Upper lobe of right lung (tissue), 1 donor: ENCODE measurements around the gene RELN. TPM values are rescaled to one million over a fixed set of nuclear protein-coding genes. Genes with fewer than 3 reads are reported as not detected.

Experiments
- ATAC-seq: fragments of 200-7000 bp; cut with Tn5 transposase; one replicate; pipeline ENCODE4 v1.9.1; 2020; ENCODE audit warnings: mild to moderate bottlenecking, moderate library complexity
- DNase-seq: peaks from one replicate; pipeline ENCODE4 v3.0.0-alpha.2; 2020
- H3K27ac ChIP-seq: fragments of 200-600 bp; one replicate; pipeline ENCODE4 v1.8.0; 2022
- H3K27me3 ChIP-seq: fragments of 200-600 bp; one replicate; pipeline ENCODE4 v1.8.0; 2022; ENCODE audit warnings: mild to moderate bottlenecking
- H3K36me3 ChIP-seq: fragments of 200-600 bp; one replicate; pipeline ENCODE4 v1.8.0; 2022
- H3K4me1 ChIP-seq: fragments of 200-600 bp; one replicate; pipeline ENCODE4 v1.8.0; 2022
- H3K4me3 ChIP-seq: fragments of 200-600 bp; one replicate; pipeline ENCODE4 v1.8.0; 2022; ENCODE audit warnings: mild to moderate bottlenecking
- H3K9me3 ChIP-seq: fragments of 200-600 bp; one replicate; pipeline ENCODE4 v1.8.0; 2022
- intact Hi-C: fragments of 100-400 bp; cut with DNase I; formaldehyde crosslinking; loops from one replicate; pipeline ENCODE4 v1.11.0; 2022
- total RNA-seq: library from RNA; stranded (reverse); fragmentation: NEBNext Ultra II Directional; extraction: Animal tissue kit (Norgen Biotek cat#: 25700); gene quantifications from one replicate; pipeline ENCODE4 v1.2.1, GENCODE V29; 2021
- TF ChIP-seq, protein P1 (sequence below): fragments of 200-600 bp; IDR thresholded peaks from one replicate; pipeline ENCODE4 v1.8.0; 2022; ENCODE audit warnings: antibody characterized with exemption
- donor health status: DM: no; HTN: yes; CAD: no; lungs with severe emphysema.

The RELN gene
- total RNA-seq, 1 donor from 2014 or later, result 5.6 TPM

DNA sequence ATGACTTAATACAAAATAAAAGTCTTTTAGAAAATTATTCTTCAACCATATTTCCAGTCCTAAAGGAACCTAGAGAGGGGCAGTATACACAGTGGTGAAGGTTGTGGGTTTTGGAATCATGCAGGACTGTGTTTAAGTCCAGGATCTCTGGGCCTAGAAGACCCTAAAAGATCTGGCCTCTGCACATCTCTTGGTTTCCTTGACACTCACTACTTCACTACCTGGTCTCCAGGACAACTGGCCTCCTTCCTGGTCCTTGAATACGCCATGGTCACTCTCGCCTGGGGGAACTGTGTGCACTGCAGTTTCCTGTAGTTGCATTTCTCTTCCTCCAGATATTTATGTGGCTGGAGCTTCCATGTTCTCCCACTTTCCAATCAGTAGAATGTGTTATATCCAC, 360.7 kb downstream of the RELN start:
- Histone ChIP-seq H3K4me3 (no peak overlapping the region), H3K4me1 (no peaks in the 10 kb centered on the region), H3K27ac (no peak overlapping the region), H3K9me3 (no peaks in the 10 kb centered on the region), H3K36me3 (no peaks in the 10 kb centered on the region), H3K27me3 (no peaks in the 10 kb centered on the region)
- DNase-seq (no peak), ATAC-seq (no peak)
- TF ChIP-seq, protein P1, sequence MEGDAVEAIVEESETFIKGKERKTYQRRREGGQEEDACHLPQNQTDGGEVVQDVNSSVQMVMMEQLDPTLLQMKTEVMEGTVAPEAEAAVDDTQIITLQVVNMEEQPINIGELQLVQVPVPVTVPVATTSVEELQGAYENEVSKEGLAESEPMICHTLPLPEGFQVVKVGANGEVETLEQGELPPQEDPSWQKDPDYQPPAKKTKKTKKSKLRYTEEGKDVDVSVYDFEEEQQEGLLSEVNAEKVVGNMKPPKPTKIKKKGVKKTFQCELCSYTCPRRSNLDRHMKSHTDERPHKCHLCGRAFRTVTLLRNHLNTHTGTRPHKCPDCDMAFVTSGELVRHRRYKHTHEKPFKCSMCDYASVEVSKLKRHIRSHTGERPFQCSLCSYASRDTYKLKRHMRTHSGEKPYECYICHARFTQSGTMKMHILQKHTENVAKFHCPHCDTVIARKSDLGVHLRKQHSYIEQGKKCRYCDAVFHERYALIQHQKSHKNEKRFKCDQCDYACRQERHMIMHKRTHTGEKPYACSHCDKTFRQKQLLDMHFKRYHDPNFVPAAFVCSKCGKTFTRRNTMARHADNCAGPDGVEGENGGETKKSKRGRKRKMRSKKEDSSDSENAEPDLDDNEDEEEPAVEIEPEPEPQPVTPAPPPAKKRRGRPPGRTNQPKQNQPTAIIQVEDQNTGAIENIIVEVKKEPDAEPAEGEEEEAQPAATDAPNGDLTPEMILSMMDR, result no peak
- intact Hi-C loops, result no loop called here

DNA sequence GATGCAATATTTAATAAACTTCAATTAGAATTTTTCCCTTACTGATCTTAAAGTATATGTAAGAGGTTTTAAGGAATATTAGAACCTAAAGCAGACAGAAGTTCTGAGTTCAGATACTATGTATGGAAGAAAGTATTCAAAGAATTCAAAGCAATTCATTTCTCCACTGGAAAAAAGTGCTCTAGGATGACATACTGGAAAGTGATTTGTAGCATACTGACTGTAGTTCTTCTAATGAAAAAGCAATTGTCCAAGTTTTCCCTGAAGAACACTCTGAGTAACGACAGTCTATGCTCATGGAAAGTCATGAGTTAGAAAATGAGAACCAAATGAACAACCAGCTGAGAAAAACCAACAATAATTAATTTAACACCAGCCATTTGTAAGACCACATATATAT, 362.7 kb downstream of the RELN start:
- TF ChIP-seq, protein P1, result no peak
- Histone ChIP-seq H3K27me3 (no peaks in the 10 kb centered on the region), H3K36me3 (no peaks in the 10 kb centered on the region), H3K4me3 (no peak overlapping the region), H3K4me1 (no peaks in the 10 kb centered on the region), H3K27ac (no peak overlapping the region), H3K9me3 (no peaks in the 10 kb centered on the region)
- no peak for ATAC-seq
- DNase-seq, result no peak
- intact Hi-C loops, result no loop called here

DNA sequence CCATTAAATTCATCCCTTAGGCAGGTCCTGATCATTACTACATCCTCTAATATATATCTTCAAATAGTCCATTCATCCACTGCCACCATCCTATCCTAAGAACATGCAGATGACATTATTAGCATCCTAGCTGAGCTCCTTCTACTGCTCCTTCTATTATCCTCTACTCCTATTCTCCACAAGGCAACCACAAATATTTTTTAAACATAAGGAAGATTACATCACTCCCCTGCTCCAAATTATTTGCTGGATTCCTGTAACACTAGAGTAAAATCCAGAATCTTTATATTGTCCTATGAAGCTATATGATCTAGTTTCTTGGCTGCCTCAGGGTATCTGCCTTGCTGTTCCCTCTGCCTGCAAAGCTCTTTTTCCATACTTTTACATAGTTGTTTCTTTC, 367.2 kb downstream of the RELN start:
- no peak for ATAC-seq
- Histone ChIP-seq H3K4me1 (no peaks in the 10 kb centered on the region), H3K27ac (no peak overlapping the region), H3K4me3 (no peak overlapping the region), H3K9me3 (no peaks in the 10 kb centered on the region), H3K27me3 (no peaks in the 10 kb centered on the region), H3K36me3 (no peaks in the 10 kb centered on the region)
- DNase-seq, result no peak
- TF ChIP-seq, protein P1, result no peak
- intact Hi-C loops, result no loop called here

DNA sequence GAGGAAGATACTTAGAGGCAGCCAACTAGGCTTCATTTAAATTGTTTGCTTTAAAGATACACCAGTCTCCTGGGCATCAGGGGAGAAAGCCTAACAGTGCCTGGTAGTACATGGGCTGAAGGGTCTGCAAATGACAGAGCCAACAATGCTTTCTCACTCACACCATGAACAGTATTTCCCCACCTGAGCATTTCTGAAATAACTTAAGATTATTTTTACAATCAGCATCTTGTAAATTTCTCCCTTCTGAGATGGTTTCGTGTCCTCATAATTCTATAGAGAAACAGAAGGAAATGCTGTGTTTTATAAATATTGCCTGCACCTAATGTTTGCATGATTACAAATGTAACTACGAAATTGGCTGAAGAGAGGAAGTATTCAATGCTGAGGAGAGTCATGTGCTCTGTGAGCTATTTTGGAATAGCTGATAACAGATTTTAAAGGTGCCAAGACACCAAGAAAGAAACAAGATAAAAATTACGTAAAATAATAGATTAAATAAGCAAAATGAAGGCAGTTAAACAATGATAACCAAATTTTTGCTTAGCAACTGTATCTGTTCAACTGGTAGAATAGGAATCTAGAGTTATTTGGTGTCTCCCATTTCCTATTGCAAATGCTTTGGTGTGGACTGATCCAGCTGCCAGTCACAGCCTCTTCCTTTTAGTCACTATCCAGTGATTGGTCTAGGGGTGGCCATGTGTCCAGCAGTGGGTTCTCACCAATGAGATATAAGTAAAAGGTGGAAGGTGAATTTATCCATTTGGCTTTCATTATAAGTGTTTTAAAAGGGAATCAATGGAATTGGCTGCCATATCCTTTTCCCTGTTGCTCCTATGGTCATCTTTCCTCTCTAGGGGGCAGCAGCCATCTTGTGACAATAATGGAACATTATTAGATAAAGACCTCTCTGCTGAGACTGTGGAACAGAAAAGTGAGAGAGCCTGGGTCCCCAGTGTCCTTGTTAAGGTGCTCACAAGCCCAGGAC, 375.5 kb downstream of the RELN start:
- Histone ChIP-seq H3K4me3 (no peak overlapping the region), H3K4me1 (no peaks in the 10 kb centered on the region), H3K9me3 (no peaks in the 10 kb centered on the region), H3K27me3 (no peaks in the 10 kb centered on the region), H3K27ac (no peak overlapping the region), H3K36me3 (no peaks in the 10 kb centered on the region)
- DNase-seq (no peak), ATAC-seq (no peak)
- TF ChIP-seq, protein P1, result no peak
- intact Hi-C loops, result no loop called here

DNA sequence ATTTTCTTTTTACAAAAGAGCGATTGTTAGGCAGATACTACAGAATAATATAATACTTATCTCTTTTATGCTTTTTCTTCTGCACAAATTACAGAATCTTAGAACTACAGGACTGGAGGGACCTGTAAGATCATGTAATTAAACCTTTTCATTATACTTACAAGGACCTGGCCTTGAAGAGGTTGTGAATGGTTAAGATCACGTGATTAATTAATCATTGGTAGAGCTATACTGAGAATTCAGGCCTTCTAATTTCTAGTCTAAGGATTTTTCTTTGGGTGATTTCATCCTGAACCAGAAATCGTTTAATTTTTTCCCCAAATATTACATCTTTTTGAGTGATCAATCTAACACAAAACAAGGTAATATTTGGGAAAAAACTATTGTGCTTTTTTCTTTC, 379.7 kb downstream of the RELN start:
- Histone ChIP-seq H3K27me3 (no peaks in the 10 kb centered on the region), H3K4me3 (no peak overlapping the region), H3K9me3 (no peaks in the 10 kb centered on the region), H3K4me1 (no peaks in the 10 kb centered on the region), H3K36me3 (no peaks in the 10 kb centered on the region), H3K27ac (no peak overlapping the region)
- TF ChIP-seq, protein P1, result no peak
- no peak for ATAC-seq
- intact Hi-C loops, result no loop called here
- DNase-seq, result no peak
